H7 (cell line): ENCODE results near the gene CACNA1B. TPM values are rescaled to one million over a fixed set of nuclear protein-coding genes. Genes with fewer than 3 reads are reported as not detected.
A peak's percentile ranks its signal among the peaks of the same experiment; 100 is the strongest.

Source experiments
- DNase-seq: peaks from one replicate; pipeline ENCODE4 v3.0.0; 2012
- H3K27me3 ChIP-seq: 2 replicates; pipeline ENCODE4 v1.6.0; 2011; ENCODE audit warnings: mild to moderate bottlenecking, low read length; ENCODE audit not compliant: control insufficient read depth, insufficient read depth
- H3K36me3 ChIP-seq: replicated peaks from 2 replicates; pipeline ENCODE4 v1.5.1; 2011; ENCODE audit warnings: low read length; ENCODE audit not compliant: control insufficient read depth, insufficient read depth
- H3K4me3 ChIP-seq: 2 replicates; pipeline ENCODE4 v1.5.1; 2011; ENCODE audit warnings: low read depth, mild to moderate bottlenecking, control low read depth, low read length, moderate library complexity; ENCODE audit not compliant: insufficient read depth
- total RNA-seq: library from RNA; depleted of rRNA; stranded (reverse); fragments of >200 nt; shearing (Covaris generic); gene quantifications from 2 replicates; pipeline ENCODE4 v1.2.3, GENCODE V29; 2014

The CACNA1B gene
- total RNA-seq, 1 experiment from 2014 or later = 1.4 TPM

- DNase-seq = no peak
- H3K36me3 ChIP-seq = no peaks in the 10 kb centered on the region; the same call in 1 of the 2 replicates
- H3K4me3 ChIP-seq = no peak overlapping the region
- no peaks in the 10 kb centered on the region for H3K27me3 ChIP-seq
Measured at GRCh38 chr9:137951597-137952490, 74.3 kb downstream of the CACNA1B start.

- no peaks in the 10 kb centered on the region; the same call in 1 of the 2 replicates for H3K36me3 ChIP-seq
- DNase-seq = peak; percentile 10
- H3K27me3 ChIP-seq = no peaks in the 10 kb centered on the region
- H3K4me3 ChIP-seq = no peak overlapping the region
Measured at GRCh38 chr9:137952976-137953666, 75.5 kb downstream of the CACNA1B start.

GRCh38 chr9:137953683-137954438, 76.3 kb downstream of the CACNA1B start:
- no peaks in the 10 kb centered on the region for H3K27me3 ChIP-seq
- peak; percentile 31 for DNase-seq
- H3K36me3 ChIP-seq = no peaks in the 10 kb centered on the region; the same call in 1 of the 2 replicates
- H3K4me3 ChIP-seq = no peak overlapping the region

- Histone ChIP-seq H3K27me3 (no peaks in the 10 kb centered on the region), H3K36me3 (no peaks in the 10 kb centered on the region; the same call in 1 of the 2 replicates), H3K4me3 (no peak overlapping the region)
- DNase-seq = no peak
Measured at GRCh38 chr9:137955224-137955570, 77.6 kb downstream of the CACNA1B start.

- peak; percentile 19 for DNase-seq
Measured at GRCh38 chr9:137955586-137955985, 78.0 kb downstream of the CACNA1B start.

GRCh38 chr9:137956039-137956438, 78.5 kb downstream of the CACNA1B start:
- Histone ChIP-seq H3K36me3 (no peaks in the 10 kb centered on the region; the same call in 1 of the 2 replicates), H3K4me3 (no peak overlapping the region), H3K27me3 (no peaks in the 10 kb centered on the region)
- DNase-seq = peak; percentile 12

More at GRCh38 chr9:137955586-137955985, 78.0 kb downstream of the CACNA1B start:
- no peaks in the 10 kb centered on the region for H3K27me3 ChIP-seq
- no peaks in the 10 kb centered on the region; the same call in 1 of the 2 replicates for H3K36me3 ChIP-seq
- no peak overlapping the region for H3K4me3 ChIP-seq

- Histone ChIP-seq H3K27me3 (no peaks in the 10 kb centered on the region), H3K36me3 (no peaks in the 10 kb centered on the region; the same call in 1 of the 2 replicates), H3K4me3 (no peak overlapping the region)
- peak; percentile 14 for DNase-seq
Measured at GRCh38 chr9:137956688-137957385, 79.3 kb downstream of the CACNA1B start.

GRCh38 chr9:137959641-137960411, 82.2 kb downstream of the CACNA1B start:
- peak; percentile 82 for DNase-seq
- no peaks in the 10 kb centered on the region for H3K36me3 ChIP-seq
- H3K27me3 ChIP-seq = no peaks in the 10 kb centered on the region
- peak overlapping the region; percentile 12; the same call in 1 of the 2 replicates for H3K4me3 ChIP-seq

GRCh38 chr9:137960496-137960895, 82.9 kb downstream of the CACNA1B start:
- H3K4me3 ChIP-seq = peak overlapping the region; percentile 24
- no peaks in the 10 kb centered on the region for H3K27me3 ChIP-seq
- no peaks in the 10 kb centered on the region for H3K36me3 ChIP-seq
- DNase-seq = peak; percentile 79

GRCh38 chr9:137963525-137963924, 85.9 kb downstream of the CACNA1B start:
- Histone ChIP-seq H3K36me3 (no peaks in the 10 kb centered on the region), H3K4me3 (no peak overlapping the region), H3K27me3 (no peaks in the 10 kb centered on the region)
- no peak for DNase-seq

GRCh38 chr9:137965177-137965795, 87.7 kb downstream of the CACNA1B start:
- no peak for DNase-seq
- Histone ChIP-seq H3K4me3 (no peak overlapping the region), H3K36me3 (no peaks in the 10 kb centered on the region; the same call in 1 of the 2 replicates)

GRCh38 chr9:137967280-137967953, 89.8 kb downstream of the CACNA1B start:
- no peaks in the 10 kb centered on the region for H3K27me3 ChIP-seq
- H3K4me3 ChIP-seq = no peak overlapping the region
- peak; percentile 12 for DNase-seq
- H3K36me3 ChIP-seq = no peaks in the 10 kb centered on the region; the same call in 1 of the 2 replicates

More at GRCh38 chr9:137965177-137965795, 87.7 kb downstream of the CACNA1B start:
- H3K27me3 ChIP-seq = no peaks in the 10 kb centered on the region
